GM18511 (cell line): Measurements from ENCODE around the gene SLC9C1.
A peak's percentile ranks its signal among the peaks of the same experiment; 100 is the strongest.

Source experiments
- ATAC-seq: cut with Tn5 transposase; IDR thresholded peaks from one replicate; pipeline ENCODE4 v1.9.1; 2021; ENCODE audit warnings: mild to moderate bottlenecking, moderate library complexity; ENCODE audit not compliant: unreplicated experiment

The SLC9C1 gene

DNA sequence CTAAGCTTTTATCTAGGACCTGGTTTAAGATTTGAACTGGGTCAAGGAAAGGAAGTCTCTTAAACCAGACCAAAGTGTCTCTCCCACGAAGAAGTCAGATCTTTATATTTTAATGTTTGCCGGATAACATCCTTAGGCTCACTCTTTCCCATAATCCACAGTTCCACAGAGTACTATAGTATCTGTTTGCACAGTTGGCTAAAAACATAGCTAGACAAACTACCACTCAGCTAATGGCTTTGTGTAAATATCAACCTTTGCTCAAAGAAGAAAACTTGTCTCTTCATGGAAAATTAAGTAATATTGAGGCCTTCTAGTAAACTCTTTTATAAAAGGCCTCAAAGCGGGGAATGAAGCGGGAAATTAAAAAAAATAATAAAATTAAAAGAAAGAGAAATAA lies 13.5 kb upstream of the SLC9C1 start:
- ATAC-seq: no peak

DNA sequence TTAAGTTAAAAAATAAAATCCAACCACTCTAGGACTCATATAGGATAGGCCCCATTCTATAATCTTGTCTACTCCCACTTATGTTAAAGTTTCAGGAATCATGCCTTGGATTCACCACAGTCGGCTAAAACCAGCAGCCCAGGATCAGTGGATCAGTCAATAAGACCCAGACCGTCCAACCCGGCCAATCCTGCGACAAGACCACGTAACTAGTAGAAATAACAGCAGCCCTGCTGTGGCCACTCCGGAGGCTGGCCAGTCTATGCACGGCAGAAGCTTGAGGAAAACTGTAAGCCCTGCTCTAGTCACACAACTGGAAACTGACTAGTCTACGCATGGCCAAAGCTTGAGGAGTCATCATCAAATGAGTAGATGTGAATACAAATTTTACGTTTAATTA lies 12.8 kb upstream of the SLC9C1 start:
- ATAC-seq: no peak

GRCh38 chr3:112304611-112305010 lies 10.6 kb upstream of the SLC9C1 start:
- no peak for ATAC-seq

DNA sequence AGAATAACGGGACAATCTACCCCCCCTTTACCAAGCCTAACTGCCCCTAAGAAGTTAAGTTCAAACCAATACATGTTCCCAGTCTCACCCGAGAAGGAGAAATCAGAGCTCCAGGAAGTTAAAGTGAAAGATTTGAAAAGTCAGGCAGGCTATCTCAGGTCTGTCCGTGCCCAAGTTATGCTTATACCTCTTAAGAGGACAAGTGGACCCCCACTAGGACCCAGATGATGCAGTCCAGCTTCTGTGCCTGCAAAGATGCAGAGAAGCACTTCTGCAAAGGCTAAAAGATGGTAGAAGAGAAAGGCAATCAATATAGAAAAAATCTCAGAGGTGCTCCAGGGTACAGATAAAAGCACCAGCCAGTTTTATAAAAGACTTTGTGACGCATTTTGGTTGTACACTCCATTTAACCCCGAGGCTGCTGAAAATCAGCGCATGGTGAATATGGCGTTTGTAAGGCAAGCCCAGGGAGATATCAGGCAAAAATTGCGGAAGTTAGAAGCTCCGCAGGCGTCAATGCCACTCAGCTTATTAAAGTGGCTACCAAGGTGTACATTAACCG lies 9.8 kb upstream of the SLC9C1 start:
- peak; percentile 58 for ATAC-seq

DNA sequence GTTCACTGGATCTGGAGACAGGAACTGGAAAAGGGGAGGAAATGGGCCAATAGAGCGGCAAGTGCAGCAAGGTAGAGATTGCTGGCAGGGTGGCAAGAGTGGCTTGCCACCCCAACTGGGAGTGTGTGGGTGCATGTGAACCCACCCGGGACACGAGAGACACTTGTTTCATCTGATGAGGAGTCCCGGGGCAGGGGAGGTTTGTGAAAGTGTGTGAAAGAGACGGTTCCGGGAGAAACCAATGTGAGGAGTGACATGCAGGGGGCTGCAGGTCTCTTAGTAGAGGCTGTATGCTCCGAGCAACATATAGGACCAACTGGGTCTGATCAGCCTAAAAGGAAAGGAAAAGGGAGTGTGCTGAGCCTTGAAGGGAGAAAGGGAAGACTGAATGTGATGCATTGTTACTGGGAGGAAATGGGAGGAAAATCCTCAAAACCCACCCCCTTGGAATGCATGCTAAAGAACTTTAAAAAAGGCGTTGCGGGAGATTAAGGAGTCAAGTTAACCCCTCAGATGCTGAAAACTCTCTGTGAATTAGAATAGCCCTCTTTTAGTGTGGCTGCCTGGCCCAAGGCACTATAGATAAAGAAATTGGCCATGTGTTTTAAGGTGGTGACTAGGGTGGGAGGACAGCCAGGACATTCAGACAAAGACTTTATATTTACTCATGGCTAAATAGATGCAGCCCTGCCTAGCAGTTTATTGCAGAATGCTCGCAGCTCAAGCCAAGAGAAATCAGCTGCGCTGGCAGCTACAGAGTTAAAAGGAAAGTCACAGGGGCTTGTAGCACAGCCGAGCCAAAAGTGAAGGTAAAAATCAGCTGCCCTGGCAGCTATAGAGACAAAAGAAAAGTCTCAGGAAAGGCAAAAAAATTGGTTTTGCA lies 9.1 kb upstream of the SLC9C1 start:
- peak; percentile 71 for ATAC-seq

DNA sequence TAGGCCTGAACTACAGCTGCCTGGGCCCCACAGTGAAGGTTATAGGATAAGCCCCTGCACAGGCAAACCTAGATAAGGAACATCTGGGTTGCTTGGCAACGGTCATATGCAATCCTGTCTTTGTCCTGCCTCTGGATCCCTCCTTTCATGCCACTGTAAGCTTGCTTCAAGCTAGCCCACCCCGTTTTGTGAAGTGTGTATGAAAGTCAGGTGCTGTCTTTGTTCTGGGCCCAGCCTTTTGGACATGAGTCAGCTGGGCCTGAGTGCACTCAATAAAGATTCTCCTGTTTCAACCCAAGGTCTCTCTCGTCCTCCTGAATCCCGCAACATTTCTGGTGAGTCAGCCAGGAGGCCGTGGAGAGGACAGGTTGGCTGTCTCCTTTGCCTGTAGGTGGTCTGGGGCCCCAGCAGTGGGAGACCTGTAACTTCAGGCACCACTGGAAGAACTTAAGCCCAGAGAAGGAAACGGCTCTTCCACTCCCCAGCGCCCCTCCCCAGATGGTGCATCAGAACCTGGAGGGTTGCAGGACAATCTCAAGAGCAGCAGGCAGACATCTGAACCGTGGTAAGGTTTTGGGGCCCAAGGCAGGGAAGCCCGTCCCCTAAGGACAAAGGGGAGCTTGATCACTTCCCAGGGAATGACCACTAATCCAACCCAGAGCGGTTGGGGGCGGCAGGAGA lies 8.3 kb upstream of the SLC9C1 start:
- no peak for ATAC-seq

GRCh38 chr3:112298781-112299180 lies 4.8 kb upstream of the SLC9C1 start:
- no peak for ATAC-seq

GRCh38 chr3:112297714-112298113 lies 3.7 kb upstream of the SLC9C1 start:
- ATAC-seq: peak; percentile 70

- no peak for ATAC-seq
Observed at GRCh38 chr3:112289011-112289410, 5.0 kb downstream of the SLC9C1 start.

DNA sequence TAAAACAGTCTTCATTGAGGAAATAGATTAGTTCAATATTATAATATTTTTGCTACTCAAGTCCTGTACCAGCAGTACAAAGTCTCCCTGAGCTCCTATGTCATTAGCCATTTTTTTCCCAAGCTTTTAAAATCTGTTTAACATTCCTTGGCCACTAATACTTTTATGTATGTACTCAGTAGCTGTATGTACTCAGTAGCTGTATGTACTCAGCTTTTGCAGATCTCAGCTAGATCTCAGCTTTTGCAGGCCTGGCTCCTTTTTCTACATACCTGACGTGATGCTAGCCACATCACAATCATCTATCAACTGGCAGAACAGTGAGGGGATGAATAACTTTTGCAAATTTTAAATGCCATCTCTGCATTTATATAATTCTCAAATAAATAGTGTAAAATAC lies 13.8 kb downstream of the SLC9C1 start:
- ATAC-seq: no peak

DNA sequence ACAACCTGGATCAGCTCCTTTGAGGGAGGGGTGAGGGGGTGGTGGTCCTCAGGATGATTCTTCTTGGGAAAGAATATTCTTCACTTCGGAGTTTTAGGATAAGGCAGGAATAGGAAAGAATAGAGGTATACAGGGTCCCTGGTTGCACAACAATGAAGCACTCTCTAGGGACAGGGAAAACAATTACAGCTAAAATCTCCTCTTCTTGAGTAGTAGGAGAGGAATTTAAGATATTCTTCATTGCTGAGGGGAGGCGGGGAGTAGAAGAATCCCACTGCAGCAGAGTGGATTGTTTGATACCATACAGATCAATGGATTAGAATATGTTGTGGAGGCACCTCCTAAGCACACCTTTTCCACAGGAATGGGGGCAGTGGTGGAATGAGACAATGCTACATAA lies 20.5 kb downstream of the SLC9C1 start:
- no peak for ATAC-seq

GRCh38 chr3:112261742-112262141 lies 32.3 kb downstream of the SLC9C1 start:
- ATAC-seq: no peak

GRCh38 chr3:112260563-112260962 lies 33.5 kb downstream of the SLC9C1 start:
- ATAC-seq: no peak

GRCh38 chr3:112253301-112253971 lies 40.6 kb downstream of the SLC9C1 start:
- peak; percentile 82 for ATAC-seq

DNA sequence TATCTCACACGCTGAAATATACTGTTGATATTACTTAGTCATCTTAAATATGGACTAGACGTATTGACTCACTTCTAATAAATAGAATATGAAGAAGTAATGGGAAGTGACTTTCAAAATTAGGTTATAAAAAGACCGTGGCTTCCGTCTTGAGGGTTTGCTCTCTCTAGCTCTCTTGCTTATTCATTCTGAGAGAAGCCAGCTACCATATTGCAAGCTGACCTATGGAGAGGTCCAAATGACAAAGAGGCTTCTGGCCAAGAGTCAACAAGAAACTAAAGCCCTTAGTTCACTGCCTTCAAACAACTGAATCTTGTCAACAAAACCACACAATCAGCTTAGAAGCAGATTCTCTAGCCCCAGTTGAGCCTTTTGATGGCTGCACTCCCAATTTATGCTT lies 46.1 kb downstream of the SLC9C1 start:
- ATAC-seq: peak; percentile 78

- ATAC-seq: no peak
Observed at GRCh38 chr3:112247350-112247749, 46.7 kb downstream of the SLC9C1 start.

DNA sequence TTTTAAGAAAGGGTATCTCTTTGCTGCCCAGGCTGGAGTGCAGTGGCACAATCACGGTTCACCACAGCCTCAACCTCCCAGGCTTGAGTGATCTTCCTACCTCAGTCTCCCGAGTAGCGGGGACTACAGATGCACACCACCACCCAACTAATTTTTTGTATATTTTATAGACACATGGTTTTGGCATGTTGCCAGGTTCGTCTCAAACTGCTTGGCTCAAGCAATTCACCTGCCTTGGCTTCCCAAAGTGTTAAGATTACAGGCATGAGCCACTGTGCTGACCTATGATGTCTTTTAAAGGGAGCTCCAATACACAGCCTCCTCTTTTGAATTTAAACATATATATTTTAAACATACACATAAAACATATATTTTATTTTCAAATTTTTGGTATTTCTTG lies 60.9 kb downstream of the SLC9C1 start:
- ATAC-seq: no peak

- ATAC-seq: no peak
Observed at GRCh38 chr3:112231727-112232126, 62.3 kb downstream of the SLC9C1 start.

- no peak for ATAC-seq
Observed at GRCh38 chr3:112230033-112230432, 64.0 kb downstream of the SLC9C1 start.

DNA sequence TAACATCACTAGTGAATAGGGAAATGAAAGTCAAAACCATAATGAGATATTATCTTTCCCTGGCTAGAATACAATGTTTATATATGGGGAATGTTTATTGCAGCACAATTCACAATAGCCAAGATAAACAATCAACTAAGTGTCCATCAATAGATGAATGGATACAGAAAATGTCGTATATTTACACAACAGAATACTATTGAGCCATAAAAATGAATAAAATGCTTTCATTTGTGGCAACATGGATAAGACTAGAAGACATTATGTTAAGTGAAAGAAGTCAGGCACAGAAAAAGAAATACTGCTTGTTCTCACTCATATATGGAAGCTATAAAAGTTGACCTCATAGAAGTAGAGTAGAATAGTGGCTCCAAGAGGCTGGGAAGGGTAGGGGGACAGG lies 65.2 kb downstream of the SLC9C1 start:
- no peak for ATAC-seq

DNA sequence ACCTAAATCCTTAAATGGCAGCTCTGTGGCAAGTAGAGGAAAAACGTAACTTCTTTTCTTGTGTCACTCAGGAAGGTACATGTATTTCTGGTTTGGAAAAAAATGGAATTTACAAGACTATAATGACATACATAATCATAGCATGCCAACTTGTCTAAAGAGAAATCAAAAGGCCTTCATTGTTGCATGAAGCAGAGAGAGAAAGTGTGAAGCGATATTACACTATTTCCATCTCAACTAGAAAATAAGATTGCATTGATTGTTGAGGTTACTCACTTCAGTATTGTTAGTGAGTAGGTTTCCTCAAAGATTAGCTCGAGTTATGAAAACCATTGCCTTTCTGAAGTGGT lies 93.7 kb downstream of the SLC9C1 start:
- no peak for ATAC-seq
